ENCODE measurements around the gene KDM2A. TPM values are rescaled to one million over a fixed set of nuclear protein-coding genes. Genes with fewer than 3 reads are reported as not detected.

The KDM2A gene
- total RNA-seq, 2 donors from 2014 or later = 104 to 107 TPM

GRCh38 chr11:67287355-67288197 is 168.5 kb downstream of the KDM2A start:
- DNase-seq = peak in 1 of 2 donors; percentile 44
- Mint-ChIP-seq H3K36me3 (ENCODE audit: insufficient read depth in 2 of 2) (peaks cover 4 to 18% of the 10 kb centered on the region in 2 donors), H3K4me1 (ENCODE audit: low read depth) (peaks cover 68% of the 10 kb centered on the region), H3K9me3 (no peaks in the 10 kb centered on the region), H3K4me3 (peak overlapping the region; percentile 74 to 83), H3K27me3 (ENCODE audit: low read depth) (no peaks in the 10 kb centered on the region), H3K27ac (peak overlapping the region; percentile 88)
- peak in 1 of 2 donors; percentile 16 for ATAC-seq (replicated peaks in 1 of 2)

- Mint-ChIP-seq H3K36me3 (ENCODE audit: insufficient read depth in 2 of 2) (peaks cover 3 to 22% of the 10 kb centered on the region in 2 donors), H3K27ac (peak overlapping the region; percentile 88), H3K4me1 (ENCODE audit: low read depth) (peaks cover 74% of the 10 kb centered on the region), H3K9me3 (no peaks in the 10 kb centered on the region), H3K27me3 (ENCODE audit: low read depth) (no peaks in the 10 kb centered on the region), H3K4me3 (peak overlapping the region; percentile 74 to 83)
- ATAC-seq (replicated peaks in 1 of 2) (no peak), DNase-seq (no peak)
Observed at GRCh38 chr11:67288198-67288451, 169.1 kb downstream of the KDM2A start.

GRCh38 chr11:67288452-67289225 is 169.6 kb downstream of the KDM2A start:
- H3K36me3 Mint-ChIP-seq (ENCODE audit: insufficient read depth in 2 of 2) = peaks cover 3 to 23% of the 10 kb centered on the region in 2 donors
- no peaks in the 10 kb centered on the region for H3K27me3 Mint-ChIP-seq (ENCODE audit: low read depth)
- ATAC-seq (replicated peaks in 1 of 2) = peak; percentile 72 to 78
- H3K4me1 Mint-ChIP-seq (ENCODE audit: low read depth) = peaks cover 76% of the 10 kb centered on the region
- no peaks in the 10 kb centered on the region for H3K9me3 Mint-ChIP-seq
- peak overlapping the region; percentile 88 for H3K27ac Mint-ChIP-seq
- DNase-seq = peak; percentile 94
- peak overlapping the region; percentile 74 to 83 for H3K4me3 Mint-ChIP-seq

GRCh38 chr11:67289226-67289650 is 170.2 kb downstream of the KDM2A start, which contains the start of gene ANKRD13D:
Gene ANKRD13D, plus strand, starts transcription at chr11:67289303. Its CDS starts 158 bp downstream, at chr11:67289461.
- ATAC-seq (replicated peaks in 1 of 2) (no peak), DNase-seq (no peak)
- H3K4me3 Mint-ChIP-seq = peak within 1 kb of the TSS; percentile 96
- peaks cover 76% of the 10 kb centered on the region for H3K4me1 Mint-ChIP-seq (ENCODE audit: low read depth)
- no peaks in the 10 kb centered on the region for H3K27me3 Mint-ChIP-seq (ENCODE audit: low read depth)
- H3K36me3 Mint-ChIP-seq (ENCODE audit: insufficient read depth in 2 of 2) = peaks cover 3 to 26% of the 10 kb centered on the region in 2 donors
- H3K9me3 Mint-ChIP-seq = no peaks in the 10 kb centered on the region
- peak within 1 kb of the TSS; percentile 93 for H3K27ac Mint-ChIP-seq

GRCh38 chr11:67289651-67290479 is 170.8 kb downstream of the KDM2A start:
- DNase-seq (peak in 1 of 2 donors; percentile 41), ATAC-seq (replicated peaks in 1 of 2) (peak in 1 of 2 donors; percentile 0)
- Mint-ChIP-seq H3K27me3 (ENCODE audit: low read depth) (no peaks in the 10 kb centered on the region), H3K4me3 (peak overlapping the region; percentile 96), H3K27ac (peak overlapping the region; percentile 93), H3K4me1 (ENCODE audit: low read depth) (peaks cover 73% of the 10 kb centered on the region), H3K36me3 (ENCODE audit: insufficient read depth in 2 of 2) (peaks cover 3 to 30% of the 10 kb centered on the region in 2 donors), H3K9me3 (no peaks in the 10 kb centered on the region)

- no peaks in the 10 kb centered on the region for H3K9me3 Mint-ChIP-seq
- peaks cover 64% of the 10 kb centered on the region for H3K4me1 Mint-ChIP-seq (ENCODE audit: low read depth)
- H3K4me3 Mint-ChIP-seq = peak overlapping the region; percentile 96
- peaks cover 3 to 40% of the 10 kb centered on the region in 2 donors for H3K36me3 Mint-ChIP-seq (ENCODE audit: insufficient read depth in 2 of 2)
- no peak for DNase-seq
- peak overlapping the region; percentile 38 for H3K27ac Mint-ChIP-seq
- H3K27me3 Mint-ChIP-seq (ENCODE audit: low read depth) = no peaks in the 10 kb centered on the region
- no peak for ATAC-seq (replicated peaks in 1 of 2)
Observed at GRCh38 chr11:67290801-67291200, 171.7 kb downstream of the KDM2A start.

GRCh38 chr11:67291481-67292381 is 172.7 kb downstream of the KDM2A start:
- H3K27me3 Mint-ChIP-seq (ENCODE audit: low read depth) = no peaks in the 10 kb centered on the region
- DNase-seq (no peak), ATAC-seq (replicated peaks in 1 of 2) (no peak)
- no peak overlapping the region for H3K27ac Mint-ChIP-seq
- peaks cover 66% of the 10 kb centered on the region for H3K4me1 Mint-ChIP-seq (ENCODE audit: low read depth)
- peaks cover 3% of the 10 kb centered on the region in 2 donors for H3K9me3 Mint-ChIP-seq
- H3K36me3 Mint-ChIP-seq (ENCODE audit: insufficient read depth in 2 of 2) = peaks cover 10 to 46% of the 10 kb centered on the region in 2 donors
- H3K4me3 Mint-ChIP-seq = peak overlapping the region in 1 of 2 donors; percentile 25

GRCh38 chr11:67292671-67293070 is 173.6 kb downstream of the KDM2A start:
- Mint-ChIP-seq H3K36me3 (ENCODE audit: insufficient read depth in 2 of 2) (peaks cover 11 to 48% of the 10 kb centered on the region in 2 donors), H3K4me1 (ENCODE audit: low read depth) (peaks cover 63% of the 10 kb centered on the region), H3K9me3 (peaks cover 5 to 6% of the 10 kb centered on the region in 2 donors), H3K4me3 (peak overlapping the region; percentile 2 to 70), H3K27me3 (ENCODE audit: low read depth) (no peaks in the 10 kb centered on the region), H3K27ac (peak overlapping the region; percentile 95)
- DNase-seq (no peak), ATAC-seq (replicated peaks in 1 of 2) (no peak)

GRCh38 chr11:67293090-67293489 is 174.0 kb downstream of the KDM2A start:
- ATAC-seq (replicated peaks in 1 of 2) (no peak), DNase-seq (no peak)
- H3K4me3 Mint-ChIP-seq = peak overlapping the region in 1 of 2 donors; percentile 70
- peak overlapping the region; percentile 95 for H3K27ac Mint-ChIP-seq
- peaks cover 62% of the 10 kb centered on the region for H3K4me1 Mint-ChIP-seq (ENCODE audit: low read depth)
- peaks cover 11 to 52% of the 10 kb centered on the region in 2 donors for H3K36me3 Mint-ChIP-seq (ENCODE audit: insufficient read depth in 2 of 2)
- H3K27me3 Mint-ChIP-seq (ENCODE audit: low read depth) = no peaks in the 10 kb centered on the region
- peaks cover 5 to 6% of the 10 kb centered on the region in 2 donors for H3K9me3 Mint-ChIP-seq

GRCh38 chr11:67295846-67296245 is 176.8 kb downstream of the KDM2A start:
- Mint-ChIP-seq H3K9me3 (peaks cover 5 to 6% of the 10 kb centered on the region in 2 donors), H3K36me3 (ENCODE audit: insufficient read depth in 2 of 2) (peaks cover 12 to 54% of the 10 kb centered on the region in 2 donors), H3K27ac (peak overlapping the region; percentile 95), H3K4me1 (ENCODE audit: low read depth) (peaks cover 47% of the 10 kb centered on the region), H3K27me3 (ENCODE audit: low read depth) (no peaks in the 10 kb centered on the region), H3K4me3 (no peak overlapping the region)
- no peak for ATAC-seq (replicated peaks in 1 of 2)
- no peak for DNase-seq

GRCh38 chr11:67298786-67299185 is 179.7 kb downstream of the KDM2A start:
- no peak for DNase-seq
- Mint-ChIP-seq H3K27ac (no peak overlapping the region), H3K9me3 (peaks cover 5 to 6% of the 10 kb centered on the region in 2 donors), H3K36me3 (ENCODE audit: insufficient read depth in 2 of 2) (peaks cover 12 to 41% of the 10 kb centered on the region in 2 donors), H3K27me3 (ENCODE audit: low read depth) (no peaks in the 10 kb centered on the region), H3K4me1 (ENCODE audit: low read depth) (peaks cover 23% of the 10 kb centered on the region), H3K4me3 (no peak overlapping the region)
- ATAC-seq (replicated peaks in 1 of 2) = no peak

All from activated T-cell treated with anti-CD3 and anti-CD28 coated beads, Interleukin-2, amount 50 U/mL, for 72 hours (primary cell).